Measurements from ENCODE around the gene CXCL8.
A peak's percentile ranks its signal among the peaks of the same experiment; 100 is the strongest.

CXCL8 gene

DNA sequence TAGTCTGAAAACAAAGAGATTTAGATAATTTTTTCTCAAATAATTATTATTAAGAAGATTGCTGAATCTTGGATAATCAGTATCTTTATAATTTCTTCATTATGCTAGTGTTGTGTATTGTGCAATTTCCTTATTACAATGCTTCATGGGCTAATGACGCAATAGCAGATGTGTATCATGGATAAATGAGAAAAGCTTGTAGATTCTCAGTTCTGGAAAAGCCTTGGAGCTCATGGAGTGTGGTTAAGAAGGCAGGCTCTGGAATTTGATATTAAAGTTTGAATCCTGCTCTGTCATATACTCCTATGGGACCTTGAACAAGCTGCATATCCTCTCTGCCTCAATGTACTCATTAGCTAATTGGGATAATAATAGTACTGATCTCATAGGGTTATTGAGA, 18.9 kb upstream of the CXCL8 start:
- no peak for DNase-seq

DNA sequence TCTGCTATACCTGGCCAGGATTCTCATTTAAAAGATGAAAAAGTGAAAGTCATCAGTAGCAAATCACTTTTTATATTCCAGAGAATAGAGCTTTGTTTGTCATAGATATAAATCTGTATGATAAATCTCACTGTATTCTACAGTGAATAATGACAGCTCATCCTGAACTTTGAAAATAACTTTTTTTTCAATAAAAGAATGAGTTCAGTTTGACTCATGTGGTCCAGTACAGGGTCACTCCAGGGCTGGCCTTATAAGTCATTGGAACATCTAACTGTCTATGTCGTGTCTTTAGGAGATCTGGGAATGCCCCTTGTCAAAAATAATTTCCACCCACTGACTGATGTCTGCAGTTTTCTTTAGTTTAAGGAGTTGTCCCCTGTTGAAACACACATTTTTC, 18.5 kb upstream of the CXCL8 start:
- DNase-seq = no peak

DNA sequence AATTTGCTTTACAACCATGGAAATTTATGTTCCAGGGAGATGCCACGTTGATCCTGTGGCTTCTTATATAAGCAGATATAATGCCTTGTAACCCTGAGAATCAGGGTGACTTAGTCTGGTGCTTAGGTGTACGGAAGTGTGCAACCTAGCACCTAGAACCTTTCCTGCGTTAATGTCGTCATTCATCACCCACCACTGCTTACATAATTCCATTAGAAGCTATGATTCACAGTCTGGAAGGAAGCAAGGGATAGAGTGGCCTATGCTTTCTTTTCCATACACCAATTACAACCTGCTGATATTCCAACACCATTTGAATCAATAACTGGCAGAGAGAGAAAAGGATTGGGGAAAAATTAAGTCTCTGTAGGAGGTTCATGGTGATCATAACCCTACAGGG, 17.3 kb upstream of the CXCL8 start:
- no peak for DNase-seq

DNA sequence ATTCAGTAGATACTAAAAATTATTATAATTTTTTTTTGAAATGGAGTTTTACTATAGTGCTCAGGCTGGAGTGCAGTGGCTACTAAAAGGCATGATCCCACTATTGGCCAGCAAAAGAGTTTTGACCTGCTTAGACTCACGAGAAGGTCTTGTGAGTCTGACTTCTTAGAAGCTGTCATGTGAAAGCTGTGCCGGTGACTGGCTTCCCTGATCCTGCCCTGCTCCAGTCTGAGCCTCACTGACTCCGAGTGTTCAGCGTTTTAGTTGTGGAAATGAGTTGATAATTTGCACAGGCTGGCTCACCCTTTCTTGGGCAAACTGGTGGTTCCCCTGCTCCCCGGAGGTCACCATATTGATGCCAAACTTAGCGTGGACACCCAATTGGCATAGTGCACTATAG, 16.4 kb upstream of the CXCL8 start:
- no peak for DNase-seq

DNA sequence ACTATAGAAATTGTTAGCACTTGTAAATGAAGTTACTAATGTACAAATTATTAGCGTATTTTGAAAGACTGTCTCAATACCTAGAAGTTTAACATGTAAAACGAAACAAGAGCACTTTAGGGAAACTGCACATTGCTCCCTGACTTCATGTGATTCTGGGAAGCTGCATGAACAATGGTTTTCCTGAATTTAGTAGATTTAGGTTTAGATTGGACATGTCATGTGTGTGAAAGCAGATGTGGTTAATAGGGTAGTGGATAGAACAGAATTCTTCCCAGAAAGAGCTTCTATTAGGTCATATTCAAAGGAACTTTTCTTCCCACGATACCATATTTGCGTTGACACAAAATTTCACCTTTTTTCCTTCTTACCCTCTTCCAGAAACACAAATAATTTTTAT, 14.9 kb upstream of the CXCL8 start:
- no peak for DNase-seq

DNA sequence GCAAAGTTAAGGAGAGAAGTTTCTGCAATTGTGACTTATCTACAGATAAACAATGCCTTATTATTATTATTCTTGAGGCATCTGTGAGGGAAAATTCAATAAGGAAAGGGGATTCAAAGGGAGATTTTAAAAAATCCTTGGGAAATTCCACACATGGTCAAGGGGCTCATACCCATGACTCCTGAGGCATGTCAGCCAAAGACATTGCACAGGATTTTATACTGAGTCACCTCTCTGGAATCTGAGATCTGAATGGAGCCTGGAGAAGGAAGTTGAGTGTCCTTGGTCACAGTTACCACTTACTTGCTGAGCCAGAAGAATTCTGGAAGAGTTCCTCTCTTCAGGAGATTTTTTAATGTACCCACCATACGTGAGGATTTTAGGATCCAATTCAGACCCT, 14.4 kb upstream of the CXCL8 start:
- no peak for DNase-seq

DNA sequence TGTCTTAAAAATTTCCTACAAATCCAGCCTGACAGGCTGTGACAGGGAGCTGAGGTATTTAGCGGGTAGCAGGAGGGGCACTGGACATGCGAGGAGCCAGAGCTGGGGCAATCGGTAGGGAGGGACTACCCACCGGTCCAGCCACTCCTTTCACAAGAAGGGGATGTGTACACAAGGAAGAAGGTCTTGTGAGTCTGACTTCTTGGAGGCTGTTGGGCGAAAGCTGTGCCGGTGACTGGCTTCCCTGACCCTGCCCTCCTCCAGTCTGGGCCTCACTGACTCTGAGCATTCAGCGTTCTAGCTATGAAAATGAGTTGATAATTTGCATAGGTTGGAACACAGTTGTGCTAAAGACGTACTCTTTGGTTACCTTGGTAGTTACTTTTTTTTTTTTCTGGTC, 12.7 kb upstream of the CXCL8 start:
- DNase-seq = no peak

DNA sequence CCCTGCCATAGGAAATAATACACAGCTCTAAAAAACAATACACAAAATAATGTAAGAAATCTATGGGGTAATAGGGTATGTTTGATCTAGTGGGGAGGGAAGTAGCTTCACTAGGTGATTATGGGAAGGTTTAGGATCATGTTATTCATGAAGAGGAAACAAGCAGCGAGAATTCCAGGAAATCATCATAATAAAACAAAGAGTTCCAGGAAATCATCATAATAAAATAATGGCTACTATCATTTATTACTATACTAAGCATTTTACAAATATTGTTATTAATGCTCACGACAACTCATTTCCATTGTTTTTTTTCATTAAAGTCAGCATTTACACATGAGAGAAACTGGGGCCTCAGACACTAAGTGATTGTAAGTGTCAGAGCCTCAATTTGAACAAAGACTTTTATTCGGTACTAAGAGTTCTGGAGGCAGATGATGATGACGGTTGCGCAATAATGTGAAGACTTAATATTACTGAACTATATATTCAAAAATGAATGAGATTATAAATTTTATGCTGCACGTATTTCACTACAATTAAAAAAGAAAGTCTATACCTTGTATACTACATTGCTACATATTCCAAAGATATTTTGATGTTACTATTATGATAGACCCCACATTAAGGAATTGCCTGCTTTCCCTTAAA, 12.2 kb upstream of the CXCL8 start:
- DNase-seq = no peak

DNA sequence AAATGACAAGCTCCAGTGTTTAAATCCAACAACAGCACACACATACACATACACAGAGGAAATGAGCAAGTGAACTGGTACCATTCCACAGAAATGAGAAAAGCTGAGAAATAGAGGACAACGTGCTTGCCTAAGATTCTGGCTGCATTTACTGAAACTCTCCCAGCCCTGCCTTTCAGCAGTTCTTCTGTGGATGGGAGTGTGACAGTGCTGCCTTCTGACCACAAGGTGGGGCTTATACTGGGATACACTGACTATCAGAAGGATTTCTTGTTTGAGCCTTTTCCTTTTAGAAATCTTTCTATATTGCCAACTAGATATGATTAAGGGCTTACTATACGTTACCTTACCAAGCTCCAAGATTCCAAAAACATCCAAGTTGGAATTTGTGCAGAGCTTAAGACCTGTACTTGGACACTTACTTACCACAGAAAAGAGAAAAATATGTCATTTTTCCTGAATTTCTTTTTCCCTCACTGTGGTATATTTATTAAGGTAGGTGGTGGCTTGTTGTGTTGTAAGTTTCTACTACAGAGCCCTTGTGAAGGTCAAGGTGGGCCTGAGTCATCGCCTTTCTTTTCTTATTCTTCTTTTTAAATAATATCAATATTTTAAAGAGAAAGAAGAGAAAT, 10.7 kb upstream of the CXCL8 start:
- DNase-seq = peak; percentile 5 to 40

DNA sequence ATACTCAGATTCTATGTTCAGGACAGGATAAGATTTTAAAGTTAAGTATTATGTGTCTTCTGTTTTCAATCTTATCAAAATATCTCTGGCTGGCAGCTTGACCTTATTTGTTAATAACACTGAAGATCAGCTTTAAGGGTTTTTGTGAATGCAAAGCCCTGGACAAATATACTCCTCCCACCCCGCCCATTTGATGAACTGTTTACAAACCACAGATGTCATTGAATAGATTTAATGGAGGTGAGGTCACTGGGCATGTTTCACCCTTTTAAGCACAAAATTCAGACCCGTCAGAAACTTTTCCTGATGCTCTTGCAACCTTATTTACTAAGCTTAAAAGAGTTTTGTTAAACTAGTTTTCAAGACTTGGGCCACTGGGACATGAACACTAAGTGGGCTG, 10.1 kb upstream of the CXCL8 start:
- DNase-seq = no peak

DNA sequence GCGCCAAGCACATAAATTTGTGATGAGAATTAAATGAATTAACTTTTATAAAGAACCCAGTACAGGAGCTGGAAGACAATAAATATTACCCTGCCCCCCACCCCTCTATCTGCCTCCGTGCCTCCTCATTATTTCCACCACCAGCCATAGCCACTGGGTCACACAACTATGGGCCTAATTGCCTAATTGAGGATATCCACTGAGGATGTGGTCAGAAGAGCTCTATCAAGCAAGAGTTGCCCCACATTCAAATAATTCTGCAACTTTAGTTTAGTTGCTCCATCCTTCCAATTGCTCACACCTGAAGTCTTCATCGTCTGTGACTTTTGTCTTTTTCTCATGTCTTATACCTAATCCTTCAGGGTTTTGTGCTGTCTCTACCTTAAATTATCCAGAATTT, 9.5 kb upstream of the CXCL8 start:
- DNase-seq = no peak

DNA sequence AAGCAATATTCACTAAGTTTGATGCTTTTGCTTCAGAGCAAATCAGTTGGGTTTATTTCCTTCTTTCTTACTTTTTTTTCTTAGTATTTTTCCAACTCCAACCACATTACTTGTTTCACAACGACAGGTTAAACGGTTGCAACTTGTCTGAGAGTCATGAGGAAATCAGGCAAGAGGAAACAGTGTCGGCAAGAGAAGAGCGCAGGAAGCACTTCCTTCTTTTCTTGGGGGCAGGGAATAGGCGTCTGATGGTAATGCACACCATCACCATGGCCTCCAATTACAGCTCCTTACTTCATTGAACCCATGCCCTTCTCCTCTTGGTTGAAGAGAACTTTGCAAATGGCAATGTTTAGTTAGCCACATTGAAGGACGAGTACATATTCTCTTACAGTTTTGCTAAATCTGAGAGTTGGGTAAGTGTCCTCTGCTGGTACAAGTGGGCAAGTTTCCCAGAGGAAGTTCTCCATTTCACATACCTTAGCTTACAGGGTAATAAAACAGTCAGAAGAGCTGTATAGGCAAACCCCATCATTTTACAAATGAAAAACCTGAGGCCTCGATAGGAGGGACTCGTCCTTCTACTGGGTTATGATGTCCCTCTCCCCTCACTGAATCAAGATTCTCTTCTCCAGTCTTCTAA, 8.3 kb upstream of the CXCL8 start:
- no peak for DNase-seq

DNA sequence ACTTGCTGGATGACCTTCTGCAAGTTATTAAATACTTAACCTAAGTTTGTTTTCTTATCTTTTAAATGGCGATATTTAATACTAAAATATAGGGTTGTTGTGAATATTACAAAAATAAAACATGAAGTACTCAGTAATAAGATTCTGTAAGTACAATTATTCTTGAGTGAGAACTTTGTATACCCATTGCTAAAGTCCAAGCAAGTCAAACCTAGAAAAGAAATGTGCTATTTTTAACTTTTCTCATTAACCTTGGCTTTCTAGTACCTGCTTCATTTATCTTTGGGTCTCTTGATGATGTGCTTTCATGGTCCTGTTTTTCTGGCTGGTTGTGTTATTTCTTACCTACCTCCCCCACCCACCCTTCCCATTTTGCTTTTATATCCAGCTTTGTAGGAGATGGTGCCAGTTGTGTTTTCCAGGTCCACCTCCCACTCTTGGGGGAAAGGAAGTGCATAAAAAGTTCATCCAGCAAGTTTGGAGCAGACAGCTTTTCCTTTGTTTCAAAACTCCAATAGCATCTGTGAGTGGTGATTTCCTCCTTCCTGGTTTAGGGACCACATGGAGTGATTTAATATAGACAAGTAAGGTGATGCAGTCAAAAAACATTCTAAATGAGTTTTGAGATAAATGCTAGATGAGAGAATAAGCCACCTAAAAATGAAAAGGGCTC, 7.5 kb upstream of the CXCL8 start:
- DNase-seq = no peak

DNA sequence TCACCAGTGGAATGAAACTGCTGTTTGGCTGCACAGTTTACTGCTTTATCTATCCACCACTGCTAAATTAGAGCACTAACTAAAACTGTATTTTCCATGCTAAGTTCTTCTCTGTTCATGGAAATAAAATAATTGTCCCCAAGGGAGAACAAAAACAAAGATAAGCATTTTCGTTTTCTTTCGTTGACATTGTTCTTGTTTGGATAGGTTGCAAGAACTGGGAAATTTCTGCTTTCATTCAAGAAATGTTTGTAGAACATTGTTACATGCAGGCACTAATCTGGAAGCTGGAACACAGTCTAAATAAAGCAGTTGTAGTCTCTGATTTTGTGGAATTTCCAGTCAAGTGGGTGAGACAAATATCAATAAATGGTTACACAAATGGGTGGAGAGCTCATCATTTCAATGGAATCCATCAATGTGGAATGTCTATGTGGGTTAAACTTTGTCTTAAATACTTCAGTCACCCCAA, 5.8 kb upstream of the CXCL8 start:
- no peak for DNase-seq

DNA sequence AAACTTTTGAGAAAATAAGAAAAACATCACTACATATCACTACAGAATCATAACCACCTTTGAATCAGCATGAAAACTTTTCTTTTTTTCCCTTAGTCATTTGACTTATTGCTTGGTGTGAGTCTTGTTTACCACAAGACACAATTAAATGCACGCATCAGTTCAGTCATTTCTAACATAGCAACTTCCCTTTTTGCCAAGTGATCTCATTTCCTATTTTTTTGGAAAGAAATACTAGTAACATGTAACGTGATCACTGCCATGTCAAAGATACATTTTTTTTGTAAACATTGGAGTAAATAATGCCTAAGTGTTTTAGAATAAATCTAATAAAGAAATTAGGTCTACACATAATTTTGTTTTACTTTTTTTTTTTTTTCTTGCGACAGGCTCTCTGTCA, 5.1 kb upstream of the CXCL8 start:
- DNase-seq = no peak

DNA sequence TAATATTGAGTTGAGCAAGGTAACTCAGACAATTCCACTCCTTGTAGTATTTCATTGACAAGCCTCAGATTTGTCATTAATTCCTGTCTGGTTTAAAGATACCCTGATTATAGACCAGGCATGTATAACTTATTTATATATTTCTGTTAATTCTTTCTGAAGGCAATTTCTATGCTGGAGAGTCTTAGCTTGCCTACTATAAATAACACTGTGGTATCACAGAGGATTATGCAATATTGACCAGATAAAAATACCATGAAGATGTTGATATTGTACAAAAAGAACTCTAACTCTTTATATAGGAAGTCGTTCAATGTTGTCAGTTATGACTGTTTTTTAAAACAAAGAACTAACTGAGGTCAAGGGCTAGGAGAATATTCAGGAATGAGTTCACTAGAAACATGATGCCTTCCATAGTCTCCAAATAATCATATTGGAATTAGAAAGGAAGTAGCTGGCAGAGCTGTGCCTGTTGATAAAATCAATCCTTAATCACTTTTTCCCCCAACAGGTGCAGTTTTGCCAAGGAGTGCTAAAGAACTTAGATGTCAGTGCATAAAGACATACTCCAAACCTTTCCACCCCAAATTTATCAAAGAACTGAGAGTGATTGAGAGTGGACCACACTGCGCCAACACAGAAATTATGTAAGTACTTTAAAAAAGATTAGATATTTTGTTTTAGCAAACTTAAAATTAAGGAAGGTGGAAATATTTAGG, 821 bp downstream of the CXCL8 start:
- no peak for DNase-seq

DNA sequence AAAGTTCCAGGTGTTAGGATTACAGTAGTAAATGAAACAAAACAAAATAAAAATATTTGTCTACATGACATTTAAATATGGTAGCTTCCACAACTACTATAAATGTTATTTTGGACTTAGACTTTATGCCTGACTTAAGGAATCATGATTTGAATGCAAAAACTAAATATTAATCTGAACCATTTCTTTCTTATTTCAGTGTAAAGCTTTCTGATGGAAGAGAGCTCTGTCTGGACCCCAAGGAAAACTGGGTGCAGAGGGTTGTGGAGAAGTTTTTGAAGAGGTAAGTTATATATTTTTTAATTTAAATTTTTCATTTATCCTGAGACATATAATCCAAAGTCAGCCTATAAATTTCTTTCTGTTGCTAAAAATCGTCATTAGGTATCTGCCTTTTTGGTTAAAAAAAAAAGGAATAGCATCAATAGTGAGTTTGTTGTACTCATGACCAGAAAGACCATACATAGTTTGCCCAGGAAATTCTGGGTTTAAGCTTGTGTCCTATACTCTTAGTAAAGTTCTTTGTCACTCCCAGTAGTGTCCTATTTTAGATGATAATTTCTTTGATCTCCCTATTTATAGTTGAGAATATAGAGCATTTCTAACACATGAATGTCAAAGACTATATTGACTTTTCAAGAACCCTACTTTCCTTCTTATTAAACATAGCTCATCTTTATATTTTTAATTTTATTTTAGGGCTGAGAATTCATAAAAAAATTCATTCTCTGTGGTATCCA, 1.6 kb downstream of the CXCL8 start:
- DNase-seq = no peak

DNA sequence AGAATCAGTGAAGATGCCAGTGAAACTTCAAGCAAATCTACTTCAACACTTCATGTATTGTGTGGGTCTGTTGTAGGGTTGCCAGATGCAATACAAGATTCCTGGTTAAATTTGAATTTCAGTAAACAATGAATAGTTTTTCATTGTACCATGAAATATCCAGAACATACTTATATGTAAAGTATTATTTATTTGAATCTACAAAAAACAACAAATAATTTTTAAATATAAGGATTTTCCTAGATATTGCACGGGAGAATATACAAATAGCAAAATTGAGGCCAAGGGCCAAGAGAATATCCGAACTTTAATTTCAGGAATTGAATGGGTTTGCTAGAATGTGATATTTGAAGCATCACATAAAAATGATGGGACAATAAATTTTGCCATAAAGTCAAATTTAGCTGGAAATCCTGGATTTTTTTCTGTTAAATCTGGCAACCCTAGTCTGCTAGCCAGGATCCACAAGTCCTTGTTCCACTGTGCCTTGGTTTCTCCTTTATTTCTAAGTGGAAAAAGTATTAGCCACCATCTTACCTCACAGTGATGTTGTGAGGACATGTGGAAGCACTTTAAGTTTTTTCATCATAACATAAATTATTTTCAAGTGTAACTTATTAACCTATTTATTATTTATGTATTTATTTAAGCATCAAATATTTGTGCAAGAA, 2.3 kb downstream of the CXCL8 start:
- no peak for DNase-seq

DNA sequence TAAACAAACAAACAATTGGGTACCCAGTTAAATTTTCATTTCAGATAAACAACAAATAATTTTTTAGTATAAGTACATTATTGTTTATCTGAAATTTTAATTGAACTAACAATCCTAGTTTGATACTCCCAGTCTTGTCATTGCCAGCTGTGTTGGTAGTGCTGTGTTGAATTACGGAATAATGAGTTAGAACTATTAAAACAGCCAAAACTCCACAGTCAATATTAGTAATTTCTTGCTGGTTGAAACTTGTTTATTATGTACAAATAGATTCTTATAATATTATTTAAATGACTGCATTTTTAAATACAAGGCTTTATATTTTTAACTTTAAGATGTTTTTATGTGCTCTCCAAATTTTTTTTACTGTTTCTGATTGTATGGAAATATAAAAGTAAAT, 2.9 kb downstream of the CXCL8 start:
- DNase-seq = no peak

DNA sequence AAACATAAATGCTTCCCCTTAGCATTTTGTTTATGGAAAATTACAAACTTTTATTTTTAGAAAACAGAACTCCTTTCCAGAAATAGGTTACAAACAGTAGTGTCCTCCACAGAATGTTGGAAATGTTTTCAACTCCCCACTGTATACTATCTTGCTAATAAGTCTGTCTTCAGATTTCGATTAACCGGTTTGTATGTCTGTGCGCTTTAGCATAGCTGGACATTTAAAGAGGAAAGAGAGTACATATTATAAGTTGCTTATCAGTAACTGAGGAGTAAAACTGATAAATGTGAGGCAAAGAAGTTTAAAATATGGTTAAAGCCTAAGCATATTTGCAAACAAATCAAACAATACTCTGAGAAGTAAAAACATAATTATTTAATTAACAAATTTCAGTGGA, 3.4 kb downstream of the CXCL8 start:
- DNase-seq = no peak

DNA sequence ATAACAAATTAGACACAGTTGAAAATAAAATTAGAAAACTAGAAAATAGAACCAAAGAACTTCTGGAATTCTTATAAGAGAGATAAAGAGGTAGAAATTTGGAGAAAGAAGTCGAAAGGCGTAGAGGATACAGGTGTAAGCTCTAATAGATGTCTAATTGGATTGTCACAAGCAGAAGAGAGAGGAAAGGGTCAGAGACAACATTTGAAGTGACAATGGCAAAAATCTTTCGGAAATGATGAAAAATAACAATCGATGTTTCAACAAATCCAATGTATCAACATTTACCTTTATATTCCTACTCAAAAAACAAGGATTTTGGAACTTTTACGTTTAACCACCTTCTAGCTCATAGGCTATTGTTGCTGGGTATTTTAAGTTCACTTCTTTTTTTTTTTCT, 3.8 kb downstream of the CXCL8 start:
- no peak for DNase-seq

DNA sequence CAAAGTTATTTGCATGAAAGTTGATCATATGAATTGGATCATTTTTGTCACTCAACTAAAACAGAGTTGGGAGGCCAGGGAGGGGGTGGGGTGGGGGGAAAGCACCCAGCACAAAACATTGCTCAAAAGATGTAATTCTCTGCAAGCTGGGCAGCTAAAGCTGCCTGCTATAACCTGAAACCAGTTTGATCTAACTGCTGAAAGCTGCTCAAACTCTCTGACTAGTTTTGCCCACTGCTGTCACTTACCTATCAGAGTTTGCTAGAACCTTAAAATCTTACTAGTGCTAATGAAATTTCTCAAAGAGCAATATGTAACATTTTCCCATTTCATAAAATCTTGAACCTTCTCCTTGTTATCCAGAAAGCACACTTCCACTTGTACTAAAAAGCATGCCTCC, 10.4 kb downstream of the CXCL8 start:
- DNase-seq = no peak

All from NCI-H446 (cell line).